SK-N-SH (cell line): ENCODE measurements around the gene IFNAR1. TPM values are rescaled to one million over a fixed set of nuclear protein-coding genes. Genes with fewer than 3 reads are reported as not detected.

Experiments used
- CTCF ChIA-PET: fragments of 300-600, 350-600 bp; formaldehyde crosslinking; extraction: SDS; loops from one replicate; lab custom pipeline; 2021; lab: Yijun Ruan, JAX
- POLR2A ChIA-PET: fragments of 350-600 bp; sonication (Branson Sonifier 250); formaldehyde crosslinking; extraction: SDS; loops from one replicate; lab custom pipeline; 2020; ENCODE audit warnings: antibody characterized with exemption, inconsistent platforms; lab: Yijun Ruan, JAX
- DNase-seq: peaks from one replicate; pipeline ENCODE4 v3.0.0; 2012
- H2AFZ ChIP-seq: fragments of 200-600 bp; sonication (generic); 2 replicates; pipeline ENCODE4 v1.8.1; 2016; ENCODE audit warnings: antibody characterized with exemption, mild to moderate bottlenecking, low read depth
- H3F3A ChIP-seq: fragments of 200-600 bp; sonication (generic); replicated peaks from 2 replicates; pipeline ENCODE3; 2016; ENCODE audit warnings: antibody characterized with exemption, mild to moderate bottlenecking; ENCODE audit not compliant: insufficient read depth
- H3K27ac ChIP-seq, 2 experiments: fragments of 200-500 bp in 1 of 2; fragments of 200-600 bp in 1 of 2; sonication (Bioruptor generic) in 1 of 2; sonication (generic), shearing (Covaris generic) in 1 of 2; 2 replicates each; pipeline versions ENCODE4 v1.5.1 to v1.6.1; 2014 to 2016; ENCODE audit warnings: low read depth in 2 of 2, inconsistent platforms in 1 of 2, low read length in 1 of 2, mild to moderate bottlenecking in 1 of 2, mixed read lengths in 1 of 2
- H3K27me3 ChIP-seq: fragments of 200-600 bp; sonication (generic), shearing (Covaris generic); 2 replicates; pipeline ENCODE4 v1.6.1; 2016; ENCODE audit warnings: mixed run types; ENCODE audit not compliant: insufficient read depth
- H3K36me3 ChIP-seq, 2 experiments: fragments of 200-500 bp in 1 of 2; fragments of 200-600 bp in 1 of 2; sonication (Bioruptor generic) in 1 of 2; sonication (generic) in 1 of 2; replicated peaks in 1 of 2; 2 replicates each; pipeline versions ENCODE3 to v1.5.1; 2014 to 2016; ENCODE audit warnings: low read length in 1 of 2, mild to moderate bottlenecking in 1 of 2; ENCODE audit not compliant: insufficient read depth in 2 of 2, control insufficient read depth in 1 of 2
- H3K4me1 ChIP-seq, 2 experiments: fragments of 200-500 bp in 1 of 2; fragments of 200-600 bp in 1 of 2; sonication (Bioruptor generic) in 1 of 2; sonication (generic), shearing (Covaris generic) in 1 of 2; 2 replicates each; pipeline versions ENCODE4 v1.5.1 to v1.6.1; 2014 to 2016; ENCODE audit warnings: low read depth in 1 of 2, low read length in 1 of 2, mixed run types in 1 of 2; ENCODE audit not compliant: insufficient read depth in 2 of 2, control insufficient read depth in 1 of 2
- H3K4me2 ChIP-seq: fragments of 200-600 bp; sonication (generic), shearing (Covaris generic); 2 replicates; pipeline ENCODE4 v1.6.1; 2017; ENCODE audit warnings: mixed run types
- H3K4me3 ChIP-seq, 2 experiments: fragments of 200-500 bp in 1 of 2; fragments of 200-600 bp in 1 of 2; sonication (Bioruptor generic) in 1 of 2; sonication (generic), shearing (Covaris generic) in 1 of 2; 2 replicates each; pipeline versions ENCODE4 v1.5.1 to v1.8.1; 2014 to 2016; ENCODE audit warnings: low read depth in 2 of 2, inconsistent platforms in 1 of 2, low read length in 1 of 2, mild to moderate bottlenecking in 1 of 2, mixed read lengths in 1 of 2, moderate library complexity in 1 of 2
- H3K79me2 ChIP-seq: fragments of 200-600 bp; sonication (generic); 2 replicates; pipeline ENCODE4 v1.8.1; 2017; ENCODE audit warnings: mild to moderate bottlenecking; ENCODE audit not compliant: insufficient read depth
- H3K9ac ChIP-seq: fragments of 200-600 bp; sonication (generic); 2 replicates; pipeline ENCODE4 v1.6.1; 2017; ENCODE audit warnings: mixed run types
- H3K9me2 ChIP-seq: fragments of 200-600 bp; sonication (generic); 2 replicates; pipeline ENCODE4 v1.6.1; 2017; ENCODE audit warnings: mixed run types
- H3K9me3 ChIP-seq: fragments of 200-600 bp; sonication (generic); 2 replicates; pipeline ENCODE4 v1.6.1; 2017; ENCODE audit warnings: mixed run types, mild to moderate bottlenecking, moderate library complexity
- H4K20me1 ChIP-seq: fragments of 200-600 bp; sonication (generic); 2 replicates; pipeline ENCODE4 v1.6.1; 2017; ENCODE audit warnings: mild to moderate bottlenecking, mixed run types; ENCODE audit not compliant: insufficient read depth
- CHD2 ChIP-seq: fragments of 150-350 bp; IDR thresholded peaks from 2 replicates; pipeline ENCODE4 v1.6.1; 2018; ENCODE audit warnings: low read length; ENCODE audit not compliant: partially characterized antibody
- EP300 ChIP-seq, 2 experiments: IDR thresholded peaks; 2 replicates each; pipeline versions ENCODE4 v1.4.0 to v1.6.1; 2012; ENCODE audit warnings: borderline replicate concordance in 1 of 2, low read depth in 1 of 2, low read length in 1 of 2
- EZH2phosphoT487 ChIP-seq: fragments of 200-600 bp; sonication (generic); IDR thresholded peaks from 2 replicates; pipeline ENCODE4 v1.6.1; 2017; ENCODE audit warnings: low read depth, mixed run types, mild to moderate bottlenecking, antibody characterized with exemption, moderate library complexity, borderline replicate concordance
- FOSL2 ChIP-seq: IDR thresholded peaks from 2 replicates; pipeline ENCODE4 v1.4.0; 2012; ENCODE audit warnings: low read depth, mild to moderate bottlenecking, moderate library complexity, borderline replicate concordance
- FOXM1 ChIP-seq: IDR thresholded peaks from 2 replicates; pipeline ENCODE4 v1.4.0; 2012; ENCODE audit warnings: low read depth, mild to moderate bottlenecking
- GABPA ChIP-seq: IDR thresholded peaks from 2 replicates; pipeline ENCODE4 v1.4.0; 2012; ENCODE audit warnings: low read depth, mild to moderate bottlenecking
- GATA2 ChIP-seq: sonication (generic); formaldehyde crosslinking; IDR thresholded peaks from 2 replicates; pipeline ENCODE4 v1.5.0; 2020; ENCODE audit warnings: mild to moderate bottlenecking, missing genetic modification reagents
- MEF2A ChIP-seq: IDR thresholded peaks from 2 replicates; pipeline ENCODE4 v1.4.0; 2012; ENCODE audit warnings: low read depth, borderline replicate concordance
- MXI1 ChIP-seq: IDR thresholded peaks from 2 replicates; pipeline ENCODE4 v1.6.1; 2012; ENCODE audit warnings: mild to moderate bottlenecking, low read depth, low read length, improper control_type of control experiment
- NRF1 ChIP-seq: IDR thresholded peaks from 2 replicates; pipeline ENCODE4 v1.6.1; 2012; ENCODE audit warnings: low read depth, mild to moderate bottlenecking, low read length
- PBX3 ChIP-seq: IDR thresholded peaks from 2 replicates; pipeline ENCODE4; 2012
- RCOR1 ChIP-seq: fragments of 150-350 bp; IDR thresholded peaks from 2 replicates; pipeline ENCODE4 v1.6.1; 2017; ENCODE audit warnings: antibody characterized with exemption, low read length
- RXRA ChIP-seq: IDR thresholded peaks from 2 replicates; pipeline ENCODE4 v1.4.0; 2012; ENCODE audit warnings: low read depth, mild to moderate bottlenecking, borderline replicate concordance
- TAF1 ChIP-seq: IDR thresholded peaks from 2 replicates; pipeline ENCODE4 v1.6.1; 2012; ENCODE audit warnings: low read depth, mild to moderate bottlenecking, low read length, moderate library complexity, borderline replicate concordance
- TCF12 ChIP-seq: IDR thresholded peaks from 2 replicates; pipeline ENCODE4 v1.4.0; 2012
- TEAD4 ChIP-seq: IDR thresholded peaks from 2 replicates; pipeline ENCODE4 v1.4.0; 2012; ENCODE audit warnings: mild to moderate bottlenecking, borderline replicate concordance; ENCODE audit not compliant: insufficient read depth
- USF1 ChIP-seq: IDR thresholded peaks from 2 replicates; pipeline ENCODE4 v1.4.0; 2012; ENCODE audit warnings: low read depth, borderline replicate concordance
- USF2 ChIP-seq: fragments of 150-350 bp; IDR thresholded peaks from 2 replicates; pipeline ENCODE4 v1.6.1; 2017; ENCODE audit warnings: antibody characterized with exemption, low read length, low read depth, borderline replicate concordance
- YY1 ChIP-seq: IDR thresholded peaks from 2 replicates; pipeline ENCODE4 v1.4.0; 2012; ENCODE audit warnings: low read depth, mild to moderate bottlenecking
- WGBS: methylation state at CpG from one replicate; pipeline ENCODE4 v1.1.6; 2017; ENCODE audit warnings: low lambda C conversion rate; 5-methylcytosine and 5-hydroxymethylcytosine counted together
- polyA plus RNA-seq, 3 experiments: library from polyadenylated mRNA; depleted of rRNA; stranded (reverse); fragments of >200 nt; gene quantifications; 2 replicates each; pipeline ENCODE4 v1.2.3, GENCODE V29; 2012
- TF ChIP-seq, protein P1 (sequence below): IDR thresholded peaks from 2 replicates; pipeline ENCODE4 v1.4.0; 2012; ENCODE audit warnings: low read depth

IFNAR1 gene
- polyA plus RNA-seq, 1 of the 3 experiments (the other 2 are of a cell fraction): 12.2 TPM

DNA sequence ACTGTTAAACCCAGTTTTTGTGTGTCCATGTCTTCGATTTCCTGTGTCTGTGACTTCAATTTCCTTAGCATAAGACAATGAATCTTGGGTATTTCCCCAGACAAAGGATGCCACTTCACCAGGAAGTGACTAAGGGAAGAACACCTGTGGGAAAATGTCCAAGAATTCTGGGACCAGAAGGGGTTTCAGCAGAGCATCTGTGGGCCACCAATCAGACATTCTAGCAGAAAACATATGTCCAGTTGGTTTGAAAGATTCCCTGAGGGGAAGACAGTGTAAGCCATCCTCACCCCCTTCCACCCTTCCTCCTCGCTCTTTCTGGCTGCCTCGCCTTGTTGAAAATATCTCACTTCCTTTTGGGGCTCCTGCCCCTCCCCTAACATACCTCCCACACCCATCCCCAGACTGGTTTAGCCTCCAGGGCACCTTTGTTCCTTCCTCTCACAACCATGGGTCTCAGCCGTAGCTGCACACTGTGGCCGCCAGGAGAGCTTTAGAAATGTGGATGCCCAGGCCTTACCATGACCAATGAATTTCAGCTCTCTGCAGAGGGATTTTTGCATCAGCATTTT is 25.5 kb upstream of the IFNAR1 start:
- Histone ChIP-seq H3K9ac (no peak overlapping the region), H2AFZ (no peak overlapping the region)
- DNase-seq: no peak
- POLR2A ChIA-PET: no interaction called here
- TF ChIP-seq USF2 (no peak), MXI1 (no peak), EP300 (IDR thresholded peaks at IDR 0.05; ENCODE audit: borderline replicate concordance in 1 of 2, low read depth in 1 of 2, low read length in 1 of 2) (no peak), EZH2phosphoT487 (no peak), FOSL2 (no peak), MEF2A (no peak)
- TF ChIP-seq, all 33 proteins: peak for 0
- 89% methylated on average over 5 of the region's 5 CpGs for WGBS
- no peaks in the 10 kb centered on the region for H3K79me2 ChIP-seq
- no peaks in the 10 kb centered on the region for H3K9me3 ChIP-seq
- no peaks in the 10 kb centered on the region for H3K9me2 ChIP-seq
- no peak overlapping the region for H3K4me3 ChIP-seq
- H3K36me3 ChIP-seq: peaks cover 0 to 3% of the 10 kb centered on the region in 2 experiments
- peaks cover 0 to 23% of the 10 kb centered on the region in 2 experiments; a peak in 2 of 4 replicates for H3K4me1 ChIP-seq
- no peak overlapping the region for H3K27ac ChIP-seq
- no peak overlapping the region for H3K4me2 ChIP-seq
- CTCF ChIA-PET: interaction anchor here (1.0 to 1.4 kb wide), 4 partner anchors 9 to 62 kb away, joined by 3 to 5 read pairs (median 3); no protein-coding TSS in a partner anchor
- H4K20me1 ChIP-seq: no peaks in the 10 kb centered on the region
- no peaks in the 10 kb centered on the region for H3F3A ChIP-seq
- H3K27me3 ChIP-seq: no peaks in the 10 kb centered on the region

GRCh38 chr21:33300701-33301631 is 23.8 kb upstream of the IFNAR1 start:
- H3K4me1 ChIP-seq: peaks cover 0 to 23% of the 10 kb centered on the region in 2 experiments; a peak in 2 of 4 replicates
- TF ChIP-seq RCOR1 (peak; percentile 47; the same call in 1 of the 2 replicates), PBX3 (no peak), YY1 (no peak), RXRA (no peak), TEAD4 (no peak), NRF1 (no peak), GATA2 (CRISPR knock-in tag) (peak; percentile 70), USF1 (no peak), CHD2 (no peak), TCF12 (no peak), TAF1 (no peak), USF2 (no peak), EP300 (IDR thresholded peaks at IDR 0.05; ENCODE audit: borderline replicate concordance in 1 of 2, low read depth in 1 of 2, low read length in 1 of 2) (peak in 1 of 2 experiments; percentile 78; a peak in 1 of 4 replicates), EZH2phosphoT487 (no peak), GABPA (no peak), FOXM1 (no peak)
- TF ChIP-seq, protein P1, sequence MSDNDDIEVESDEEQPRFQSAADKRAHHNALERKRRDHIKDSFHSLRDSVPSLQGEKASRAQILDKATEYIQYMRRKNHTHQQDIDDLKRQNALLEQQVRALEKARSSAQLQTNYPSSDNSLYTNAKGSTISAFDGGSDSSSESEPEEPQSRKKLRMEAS: no peak
- CTCF ChIA-PET: interaction anchor here (1.0 to 1.2 kb wide), 3 partner anchors 8 to 104 kb away, joined by 3 to 5 read pairs (median 3); no protein-coding TSS in a partner anchor
- H3K27ac ChIP-seq: peak overlapping the region in 1 of 2 experiments; percentile 62; a peak in 2 of 4 replicates
- H3K27me3 ChIP-seq: no peaks in the 10 kb centered on the region
- no peaks in the 10 kb centered on the region for H3K9me3 ChIP-seq
- POLR2A ChIA-PET: no interaction called here
- H3K9me2 ChIP-seq: no peaks in the 10 kb centered on the region
- H4K20me1 ChIP-seq: no peaks in the 10 kb centered on the region
- WGBS: 67% methylated on average over 10 of the region's 10 CpGs
- peak; percentile 52 for DNase-seq
- H2AFZ ChIP-seq: no peak overlapping the region
- no peaks in the 10 kb centered on the region for H3K79me2 ChIP-seq
- H3K9ac ChIP-seq: no peak overlapping the region
- H3F3A ChIP-seq: no peaks in the 10 kb centered on the region
- H3K4me2 ChIP-seq: no peak overlapping the region
- no peak overlapping the region for H3K4me3 ChIP-seq
- H3K36me3 ChIP-seq: peaks cover 0 to 3% of the 10 kb centered on the region in 2 experiments
